Measurements from ENCODE around the gene THEMIS.
"Not testable (repeated sequence)": the region's sequence is repeated elsewhere in the genome, so short reads cannot be mapped to it uniquely, and the experiment has no call there.

THEMIS gene

GRCh38 chr6:127807806-127808517 is 92.9 kb downstream of the THEMIS start:
- DNase-seq (ENCODE audit: low read depth in 1 of 2, low spot score in 1 of 2), result no peak

DNA sequence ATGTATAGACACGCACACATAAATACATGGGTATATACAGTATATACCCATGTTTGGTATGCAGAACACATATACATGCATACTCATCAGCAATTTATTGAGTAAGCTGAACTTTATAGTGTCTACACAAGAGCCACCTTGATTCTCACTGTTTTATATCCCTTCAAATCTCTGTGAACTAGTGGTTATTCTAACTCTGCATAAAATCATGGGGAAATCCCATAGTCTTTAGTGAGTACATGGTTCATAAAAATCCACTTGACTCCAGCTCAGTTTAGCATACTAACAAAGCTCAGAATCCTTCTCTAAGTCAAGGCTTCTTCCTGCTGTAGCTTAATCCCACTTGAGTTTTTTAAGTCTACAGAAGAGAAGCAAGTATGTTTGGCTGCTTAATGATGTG is 104.1 kb downstream of the THEMIS start:
- no peak for DNase-seq (ENCODE audit: low read depth in 1 of 2, low spot score in 1 of 2)

GRCh38 chr6:127794405-127794804 is 106.5 kb downstream of the THEMIS start:
- no peak for DNase-seq (ENCODE audit: low read depth in 1 of 2, low spot score in 1 of 2)

GRCh38 chr6:127793396-127793795 is 107.5 kb downstream of the THEMIS start:
- no peak for DNase-seq (ENCODE audit: low read depth in 1 of 2, low spot score in 1 of 2)

DNA sequence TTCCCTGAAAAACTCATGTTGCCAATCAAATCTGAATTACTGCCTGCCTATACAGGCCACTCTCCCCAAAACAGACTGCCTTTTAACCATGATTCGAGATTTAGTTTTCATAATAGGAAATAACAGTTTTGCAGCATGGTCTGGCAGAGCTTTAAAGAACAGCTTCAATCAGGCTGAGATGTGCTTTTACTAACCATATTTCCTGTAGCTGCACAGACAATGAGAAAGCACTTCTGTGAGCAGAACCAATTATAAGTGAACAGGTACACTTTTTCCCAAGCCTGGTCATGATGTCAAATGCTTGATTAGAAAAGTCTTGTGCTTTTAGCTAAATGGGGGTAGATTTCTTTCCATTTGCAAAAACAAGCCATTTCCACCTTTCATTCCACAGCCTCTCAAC is 108.2 kb downstream of the THEMIS start:
- DNase-seq (ENCODE audit: low read depth in 1 of 2, low spot score in 1 of 2), result no peak

DNA sequence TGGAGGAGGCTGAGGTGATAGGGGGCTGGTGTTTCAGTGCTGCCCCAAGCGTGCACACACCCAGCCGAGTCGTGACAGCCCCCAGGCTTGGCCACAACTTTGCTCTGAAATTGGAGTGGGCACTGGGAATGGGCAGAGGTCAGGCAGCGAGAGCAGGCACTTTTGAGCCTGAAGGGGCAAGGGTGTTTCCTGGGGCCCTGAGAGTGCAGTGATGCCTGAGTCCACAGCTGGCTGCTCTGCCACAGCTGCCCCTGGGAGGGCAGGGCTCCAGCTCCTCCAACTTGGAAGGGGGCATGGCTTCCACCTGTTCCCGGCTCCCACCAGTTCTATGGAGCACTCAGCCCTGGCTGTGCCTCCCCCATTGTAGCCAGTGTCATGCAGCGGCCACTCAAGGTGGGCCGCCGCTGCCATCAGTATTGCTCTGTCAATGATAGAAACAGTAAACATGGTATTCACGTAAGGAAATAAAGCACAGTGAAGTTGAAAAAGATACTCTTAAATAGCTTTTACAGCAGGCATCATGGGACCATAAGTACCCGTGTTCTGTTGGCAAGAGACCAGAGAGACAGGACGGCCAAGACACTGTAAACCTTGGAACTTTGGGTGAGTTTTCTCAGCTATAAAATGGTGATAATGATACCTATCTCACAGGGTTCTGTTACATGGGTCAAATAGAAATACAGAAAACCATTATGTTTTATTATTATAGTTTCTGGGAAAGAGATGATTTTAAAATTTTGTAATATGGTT is 108.9 kb downstream of the THEMIS start:
- no peak for DNase-seq (ENCODE audit: low read depth in 1 of 2, low spot score in 1 of 2)

GRCh38 chr6:127790571-127790970 is 110.3 kb downstream of the THEMIS start:
- DNase-seq (ENCODE audit: low read depth in 1 of 2, low spot score in 1 of 2), result no peak

DNA sequence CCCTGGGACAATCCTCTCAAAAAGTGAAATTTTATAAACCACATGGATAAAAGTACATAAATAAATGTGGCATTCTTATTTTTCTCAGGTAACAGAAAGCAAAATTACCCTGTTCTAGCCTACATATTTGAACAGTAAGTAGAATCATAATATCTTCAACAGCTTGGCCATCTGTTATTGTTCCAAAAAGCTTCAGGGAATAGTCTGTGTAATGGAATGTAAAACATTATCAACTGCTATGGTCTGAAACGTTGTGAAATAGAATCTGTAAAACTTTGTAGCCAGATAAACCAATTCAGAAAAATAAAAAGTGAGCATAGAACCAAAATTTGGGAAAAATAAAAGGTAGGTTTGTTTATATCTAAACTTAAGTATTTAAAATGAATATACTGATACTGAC is 114.7 kb downstream of the THEMIS start:
- no peak for DNase-seq (ENCODE audit: low read depth in 1 of 2, low spot score in 1 of 2)

DNA sequence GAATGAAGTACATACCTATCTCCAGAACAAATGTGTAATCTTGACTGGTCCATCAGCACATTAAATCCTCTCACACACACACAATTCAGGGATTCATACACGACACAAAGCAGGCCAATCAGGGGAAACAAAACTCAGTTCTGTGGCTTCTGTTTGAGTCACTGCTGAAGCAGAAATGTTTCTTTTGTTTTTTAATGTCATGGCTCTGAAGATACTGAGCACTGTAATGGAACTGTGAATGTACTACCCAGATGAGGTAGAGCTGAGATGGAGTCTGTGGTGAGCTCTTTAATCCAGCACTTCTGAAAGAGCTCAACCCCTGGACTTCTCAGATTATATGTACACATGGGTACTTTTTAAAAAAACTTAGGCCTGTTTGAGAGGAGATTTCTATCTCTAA is 116.4 kb downstream of the THEMIS start:
- no peak for DNase-seq (ENCODE audit: low read depth in 1 of 2, low spot score in 1 of 2)

GRCh38 chr6:127781636-127782272 is 119.1 kb downstream of the THEMIS start:
- not testable (repeated sequence) for DNase-seq (ENCODE audit: low read depth in 1 of 2, low spot score in 1 of 2)

GRCh38 chr6:127776320-127776719 is 124.5 kb downstream of the THEMIS start:
- no peak for DNase-seq (ENCODE audit: low read depth in 1 of 2, low spot score in 1 of 2)

DNA sequence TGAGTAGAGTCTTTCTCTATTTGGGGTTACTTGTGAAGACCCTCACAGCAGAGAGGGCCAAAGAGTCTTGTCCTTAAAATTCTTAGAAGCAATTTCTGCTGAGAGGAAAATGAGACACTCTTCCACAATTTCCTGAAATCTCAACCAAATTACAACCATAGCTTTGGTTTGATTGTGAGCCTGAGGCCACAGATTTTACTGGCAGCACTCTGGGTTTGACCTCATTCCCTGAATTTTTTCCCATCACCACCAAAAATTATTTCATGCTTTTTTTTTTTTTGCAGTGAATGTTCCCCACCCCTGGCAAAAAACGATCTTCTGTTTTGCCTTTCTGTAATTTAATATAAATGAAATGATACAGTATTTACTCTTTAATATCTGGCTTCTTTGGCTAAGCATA is 125.5 kb downstream of the THEMIS start:
- DNase-seq (ENCODE audit: low read depth in 1 of 2, low spot score in 1 of 2), result no peak

DNA sequence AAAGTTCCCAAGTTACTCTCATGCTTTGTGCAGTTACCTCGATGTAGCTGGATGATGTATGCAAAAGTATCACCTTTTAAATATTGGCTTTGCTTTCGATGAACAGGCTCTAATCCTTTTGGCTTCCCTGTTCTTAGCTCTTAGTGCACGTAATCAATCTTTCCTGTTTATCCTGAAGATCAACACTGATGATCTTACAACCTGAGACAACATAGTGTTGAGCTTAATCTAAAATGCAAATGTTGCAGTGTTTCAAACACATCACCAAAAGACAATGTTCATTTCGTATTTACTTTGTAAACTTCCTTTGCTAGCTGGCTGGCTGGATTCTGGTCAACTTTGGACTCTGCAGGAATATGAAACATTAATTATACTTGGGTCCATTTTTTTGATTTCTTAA is 132.1 kb downstream of the THEMIS start:
- DNase-seq (ENCODE audit: low read depth in 1 of 2, low spot score in 1 of 2), result no peak

GRCh38 chr6:127768223-127768622 is 132.6 kb downstream of the THEMIS start:
- DNase-seq (ENCODE audit: low read depth in 1 of 2, low spot score in 1 of 2), result no peak

DNA sequence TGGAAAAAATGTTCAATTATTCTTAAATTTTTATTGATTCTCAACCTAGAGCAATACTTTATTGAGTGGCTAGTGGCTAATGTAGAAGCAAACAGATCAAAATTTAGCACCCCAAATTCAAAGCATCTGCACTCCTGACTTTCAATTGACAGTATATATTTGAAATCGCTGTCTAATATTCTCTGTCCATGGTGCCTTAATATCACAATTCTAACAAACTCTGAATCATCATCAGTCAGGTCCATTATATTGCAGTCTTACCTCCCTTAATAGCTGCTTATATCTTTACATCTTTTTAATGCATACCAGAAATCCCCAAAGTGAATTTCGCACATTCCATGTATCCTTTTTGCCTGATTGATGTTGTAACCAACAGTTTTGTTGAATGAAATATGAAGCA is 134.9 kb downstream of the THEMIS start:
- DNase-seq (ENCODE audit: low read depth in 1 of 2, low spot score in 1 of 2), result no peak

DNA sequence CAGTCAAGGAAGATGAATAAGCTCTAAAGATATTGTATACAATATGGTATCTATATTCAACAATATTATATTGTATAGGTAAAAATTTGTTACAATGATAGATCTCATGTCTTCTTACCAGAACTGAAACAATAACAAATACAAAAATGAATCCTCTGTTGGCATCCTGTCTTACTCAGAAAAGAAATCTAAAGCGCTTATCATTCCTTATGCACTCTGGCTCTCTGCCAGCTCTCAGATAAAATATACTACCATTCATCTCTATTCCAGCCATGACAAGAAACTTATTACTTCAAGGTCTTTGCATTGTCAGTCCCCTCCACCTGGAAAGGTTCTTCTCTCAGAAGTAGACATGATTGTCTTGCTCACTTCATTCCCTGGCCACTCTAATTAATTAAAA is 138.6 kb downstream of the THEMIS start:
- DNase-seq (ENCODE audit: low read depth in 1 of 2, low spot score in 1 of 2), result no peak

DNA sequence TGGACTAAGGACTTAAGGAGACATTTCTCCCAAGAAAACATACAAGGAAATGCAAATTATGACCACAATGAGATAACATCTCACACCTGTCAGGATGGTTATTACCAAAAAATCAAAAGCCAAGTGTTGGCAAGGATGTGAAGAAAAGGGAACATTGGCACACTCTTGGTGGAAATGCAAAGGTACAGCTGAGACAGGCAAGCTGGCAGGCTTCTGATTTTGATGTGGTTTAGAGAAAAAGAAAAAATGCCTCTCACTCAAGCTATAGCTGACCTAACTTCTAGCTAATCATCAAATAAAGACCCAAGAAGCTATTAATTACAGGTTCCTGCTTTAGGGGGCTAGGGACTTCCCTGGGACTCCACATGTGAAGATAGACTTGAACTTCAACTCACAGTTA is 139.8 kb downstream of the THEMIS start:
- no peak for DNase-seq (ENCODE audit: low read depth in 1 of 2, low spot score in 1 of 2)

DNA sequence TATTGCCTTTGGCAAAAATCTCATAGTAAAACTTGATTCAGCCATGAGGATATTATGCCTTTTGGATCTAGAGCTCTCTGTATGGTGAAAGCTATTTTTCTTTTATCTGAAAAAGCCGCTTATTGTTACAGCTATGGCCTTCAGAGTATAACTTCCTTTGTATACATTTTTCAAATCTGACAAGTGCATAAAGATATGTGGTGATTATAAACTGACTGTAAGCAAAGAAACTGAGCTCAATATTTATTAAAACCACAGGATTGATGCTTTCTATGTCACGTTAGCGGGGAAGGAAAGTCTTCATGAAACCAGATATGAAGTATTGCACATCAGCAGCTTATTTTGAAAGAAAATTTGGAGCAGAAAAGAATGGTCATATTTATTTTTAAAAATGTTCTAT is 151.8 kb downstream of the THEMIS start:
- no peak for DNase-seq (ENCODE audit: low read depth in 1 of 2, low spot score in 1 of 2)

DNA sequence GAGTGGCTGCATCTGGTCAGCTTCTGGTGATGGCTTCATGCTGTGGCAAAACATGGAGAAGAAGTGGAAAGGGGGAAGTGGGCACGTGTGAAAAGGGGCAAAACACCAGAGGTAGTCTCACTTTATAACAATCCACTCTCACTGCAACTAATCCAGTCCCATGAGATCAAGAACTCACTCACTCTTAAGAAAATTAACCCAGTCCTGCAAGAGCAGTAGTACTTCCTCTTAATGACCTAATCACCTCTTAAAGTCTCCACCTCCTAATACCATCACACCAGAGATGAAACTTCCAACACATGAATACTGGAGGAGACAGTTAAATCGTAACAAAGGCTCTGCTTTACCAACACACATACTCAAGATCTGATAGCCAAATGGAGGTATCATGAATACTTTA is 152.6 kb downstream of the THEMIS start:
- DNase-seq (ENCODE audit: low read depth in 1 of 2, low spot score in 1 of 2), result no peak

DNA sequence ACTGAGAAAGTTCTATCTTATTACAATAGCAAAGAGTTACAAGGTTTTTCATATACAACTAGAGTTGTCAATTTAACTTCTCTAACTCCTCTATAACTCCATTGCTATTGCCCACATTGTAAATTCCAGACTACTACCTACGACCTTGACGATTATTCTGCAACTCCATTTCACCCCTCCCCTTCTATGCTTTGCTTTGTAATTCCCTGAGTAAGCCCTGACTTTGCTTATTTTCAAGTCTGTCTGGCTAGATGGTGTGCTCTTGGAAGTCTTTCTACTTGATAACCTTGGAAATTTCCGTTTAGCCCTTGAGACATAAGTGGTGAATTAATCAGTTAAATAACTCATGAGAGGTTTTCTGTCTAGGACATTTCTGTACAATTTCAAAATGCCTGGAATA is 162.4 kb downstream of the THEMIS start:
- no peak for DNase-seq (ENCODE audit: low read depth in 1 of 2, low spot score in 1 of 2)

- no peak for DNase-seq (ENCODE audit: low read depth in 1 of 2, low spot score in 1 of 2)
Measured at GRCh38 chr6:127737768-127738167, 163.1 kb downstream of the THEMIS start.

DNA sequence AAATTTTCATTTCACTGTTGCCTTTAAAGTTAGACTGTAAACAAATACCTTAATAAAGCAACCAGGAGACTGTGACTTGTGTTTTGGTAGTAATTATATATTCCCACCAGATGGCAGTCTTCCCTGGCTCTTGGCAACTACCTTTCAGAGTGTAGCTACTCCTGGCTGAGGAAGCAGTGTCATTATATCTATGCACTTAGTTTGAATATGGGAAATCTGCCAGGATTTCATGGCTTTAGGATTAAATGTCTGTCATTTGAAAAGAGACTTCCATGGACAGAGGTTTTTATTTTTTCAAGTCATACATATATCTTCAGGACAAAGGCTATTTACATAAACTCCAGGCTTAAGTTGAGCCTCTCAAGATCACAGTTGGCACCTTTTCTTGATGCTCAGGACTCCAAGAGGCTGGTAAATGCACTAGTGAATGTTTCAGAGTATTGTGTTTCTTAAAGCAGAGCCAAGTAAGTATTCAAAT is 163.8 kb downstream of the THEMIS start:
- peak in 1 of 2 donors; percentile 2 for DNase-seq (ENCODE audit: low read depth in 1 of 2, low spot score in 1 of 2)

All from activated T-helper 1 cell treated with anti-CD3 and anti-CD28 coated beads, Interleukin-2, amount 50 U/mL, for 16 hours (primary cell).